DND-41 (cell line): ENCODE results near the gene ZSCAN2.

Experiments
- CTCF ChIP-seq: IDR thresholded peaks from 2 replicates; pipeline ENCODE4 v1.5.1; 2012; ENCODE audit warnings: borderline replicate concordance, low read length, moderate library complexity, mild to moderate bottlenecking; ENCODE audit not compliant: poor library complexity, severe bottlenecking; ENCODE audit errors: extremely low read depth
- EZH2 ChIP-seq: IDR thresholded peaks from 3 replicates; pipeline ENCODE4 v1.6.1; 2012; ENCODE audit warnings: borderline replicate concordance, low read depth, mild to moderate bottlenecking, moderate library complexity, low read length, inconsistent platforms; ENCODE audit not compliant: severe bottlenecking

GRCh38 chr15:84594617-84595290, 6.1 kb upstream of the ZSCAN2 start:
- TF ChIP-seq CTCF, result no peak
- no peak for TF ChIP-seq EZH2
